Hematopoietic multipotent progenitor cell treated with erythropoietin and hydrocortisone succinate and interleukin-3 and kit ligand, for 17 days (in vitro differentiated cells): Measurements from ENCODE around the gene KCNQ1OT1.

Source experiments
- DNase-seq: peaks from one replicate; pipeline ENCODE4 v3.0.0-alpha.2; 2015; ENCODE audit warnings: low spot score

KCNQ1OT1 gene

DNA sequence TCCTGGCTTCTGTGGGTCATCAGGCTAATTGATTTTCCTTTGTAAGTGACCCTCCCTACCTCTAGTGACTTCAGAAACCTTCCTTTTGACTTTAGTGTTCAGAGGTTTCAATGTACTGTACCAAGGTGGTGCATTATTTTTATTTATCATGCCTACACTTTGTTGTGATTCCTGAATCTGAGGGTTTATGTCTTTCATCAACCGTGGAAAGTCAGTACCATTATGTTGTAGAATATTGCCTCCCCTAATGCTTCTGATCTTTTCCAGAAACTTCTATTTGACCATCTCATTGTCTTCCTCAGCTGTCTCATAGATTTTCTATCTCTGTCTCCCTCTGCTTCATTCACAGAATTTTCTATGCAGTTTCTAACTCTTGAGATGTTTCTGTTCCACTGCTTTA, 105.5 kb downstream of the KCNQ1OT1 start:
- DNase-seq: no peak

DNA sequence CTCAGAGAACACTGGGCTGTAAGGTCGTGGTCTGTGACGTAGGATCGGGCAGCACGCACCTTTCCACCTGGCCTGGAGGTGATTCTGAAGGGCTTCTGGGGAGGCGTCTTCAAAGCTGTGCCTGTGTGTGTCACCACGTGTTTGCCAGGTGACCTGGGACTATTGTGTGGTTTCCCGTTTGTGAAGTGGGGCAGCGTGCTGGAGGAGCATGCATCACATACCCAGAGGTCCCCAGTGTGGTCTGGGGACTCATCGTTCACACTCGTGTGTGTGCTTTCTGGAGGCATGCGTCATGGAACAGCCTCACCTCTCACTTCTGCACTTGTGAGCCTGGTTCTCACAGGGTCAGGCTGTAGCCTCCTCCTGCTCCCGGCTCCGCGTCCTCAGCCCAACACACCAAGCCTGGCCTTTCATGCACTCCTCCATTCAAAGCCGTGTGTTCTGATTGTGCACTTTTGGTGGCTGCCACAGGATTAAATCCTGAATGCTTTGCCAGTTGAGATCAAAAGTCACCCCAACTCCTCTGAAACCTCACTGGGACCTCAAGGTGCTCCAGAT, 106.3 kb downstream of the KCNQ1OT1 start:
- DNase-seq: no peak

DNA sequence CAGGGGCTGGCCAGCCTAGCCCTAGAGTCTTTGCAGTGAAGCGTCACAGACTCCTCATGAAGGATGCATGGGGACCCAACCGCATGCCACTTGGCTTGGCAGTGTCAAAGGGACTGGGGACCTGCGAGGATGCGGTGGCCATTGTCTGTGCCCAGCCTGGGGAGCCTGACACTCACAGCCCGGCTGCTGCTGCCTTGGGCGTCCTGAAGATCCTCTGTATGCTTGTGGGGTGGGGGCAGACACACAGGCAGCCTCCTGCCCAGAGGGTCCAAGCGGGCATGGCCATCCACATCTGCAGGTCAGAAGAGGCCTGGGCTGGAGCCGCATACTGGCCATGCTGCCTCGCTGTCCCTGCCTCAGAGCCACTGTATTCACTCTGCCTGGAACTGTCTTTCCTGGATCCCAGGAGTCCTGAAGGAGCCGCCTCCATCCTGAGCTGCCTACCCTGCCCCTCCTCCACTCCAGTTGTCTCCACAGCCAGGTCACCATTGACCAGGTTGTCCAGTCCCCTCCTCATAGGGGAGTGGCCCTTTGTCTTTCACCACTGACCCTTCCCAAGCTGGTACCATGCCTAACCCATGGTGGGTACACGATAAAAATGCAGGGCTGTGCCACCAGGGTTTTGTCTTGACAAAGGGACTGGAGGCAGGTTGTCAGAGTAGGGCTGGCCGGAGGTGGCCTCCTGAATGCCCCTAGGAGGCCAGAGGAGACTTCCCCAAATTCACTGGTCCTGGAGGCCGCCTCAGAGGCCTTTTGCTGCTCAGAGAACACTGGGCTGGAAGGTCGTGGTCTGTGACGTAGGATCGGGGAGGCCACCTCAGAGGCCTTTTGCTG, 107.0 kb downstream of the KCNQ1OT1 start:
- no peak for DNase-seq

DNA sequence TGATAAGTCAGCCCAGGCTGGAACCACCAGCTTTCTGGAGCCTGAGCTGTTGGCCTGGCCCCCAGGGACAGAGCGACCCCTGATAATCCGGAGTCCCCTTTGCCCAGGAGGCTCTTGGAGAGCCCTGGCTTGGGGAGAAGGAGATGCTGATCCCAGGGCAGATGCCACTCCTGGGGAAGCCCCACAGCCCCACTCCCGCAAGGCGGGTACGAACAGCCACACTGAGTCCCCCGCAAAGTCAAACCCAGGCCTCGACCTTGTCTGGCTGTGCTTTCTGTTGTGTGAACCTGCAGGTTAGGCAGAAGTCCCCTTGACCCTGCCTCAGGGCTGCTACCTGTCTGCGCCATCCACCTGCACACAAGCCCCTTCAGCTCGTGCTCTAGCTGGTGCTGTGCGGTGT, 108.0 kb downstream of the KCNQ1OT1 start:
- no peak for DNase-seq

DNA sequence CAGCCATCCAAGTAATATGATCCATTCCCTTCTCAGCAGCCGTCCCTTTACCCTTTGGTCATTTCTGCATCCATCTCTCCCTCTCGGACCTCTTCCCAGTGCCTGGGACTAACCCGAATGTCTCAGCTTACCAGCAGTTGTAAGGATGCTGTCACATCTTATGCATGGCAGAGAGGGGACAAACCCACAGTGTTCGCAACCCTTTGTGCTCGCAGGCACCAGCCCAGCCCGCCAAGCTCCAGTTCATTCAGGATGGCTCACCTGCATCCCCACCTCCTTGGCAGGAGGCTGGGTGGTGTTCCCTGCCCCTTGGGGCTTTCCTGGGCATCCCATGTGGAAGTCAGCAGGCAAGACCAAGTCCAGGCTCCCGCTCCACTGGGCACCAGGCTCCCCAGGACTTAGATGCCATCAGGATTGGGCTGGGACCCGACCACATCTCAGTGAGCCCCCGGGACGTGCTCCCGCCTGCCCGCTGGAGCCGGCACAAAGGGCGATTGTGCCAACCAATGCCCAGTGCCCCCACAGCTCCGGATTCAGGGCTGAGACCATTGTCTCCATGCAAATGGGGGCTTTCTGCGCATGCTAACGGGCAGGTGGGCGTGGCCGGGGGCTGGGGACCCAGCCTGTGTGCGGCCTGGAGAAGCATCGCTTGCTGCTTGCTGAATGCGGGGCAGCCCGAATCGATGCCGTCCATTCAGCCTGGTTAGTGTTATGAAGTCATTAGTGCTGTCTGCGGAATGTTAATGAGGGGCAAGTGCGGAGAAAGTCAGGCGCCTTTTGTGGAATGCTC, 108.6 kb downstream of the KCNQ1OT1 start:
- no peak for DNase-seq

DNA sequence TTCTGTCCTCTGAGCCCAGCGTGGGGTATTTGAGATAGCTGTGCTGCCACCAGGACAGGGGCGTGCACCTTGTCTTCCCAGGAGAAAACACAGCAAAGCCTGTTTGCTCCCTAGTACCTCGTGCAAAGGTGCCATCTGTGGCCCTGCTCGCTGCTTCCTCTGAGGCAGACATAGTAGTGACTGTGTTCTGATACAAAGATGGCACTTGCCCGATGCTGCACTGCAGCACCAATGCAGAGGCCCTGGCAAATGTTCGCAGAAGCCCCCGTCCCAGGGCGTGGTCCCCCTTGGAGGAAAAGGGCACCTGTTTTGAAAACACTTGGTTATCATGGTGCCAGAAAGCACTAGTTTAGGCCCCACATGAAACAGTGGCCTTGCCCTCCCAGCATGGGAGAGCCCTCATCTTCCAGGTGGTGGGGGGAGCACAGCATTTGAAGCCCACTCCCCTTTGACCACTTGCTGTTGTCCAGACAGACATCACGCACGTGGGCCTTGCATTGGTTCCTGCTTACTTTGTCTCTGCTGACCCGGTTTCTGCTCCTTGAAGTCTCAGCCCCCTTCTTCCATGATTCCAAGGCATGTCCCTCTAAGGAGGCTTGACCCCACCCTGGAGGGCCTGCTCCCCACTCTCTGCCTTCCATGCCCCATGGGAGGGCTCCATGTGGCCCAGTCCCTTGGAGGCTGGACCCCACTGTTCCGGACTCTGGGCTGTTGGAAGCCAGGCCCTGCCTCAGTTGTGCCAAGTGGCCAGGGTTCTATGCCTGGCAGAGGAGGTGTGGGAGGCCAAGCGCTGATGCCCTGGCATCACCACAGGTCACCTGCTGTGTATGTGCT, 109.4 kb downstream of the KCNQ1OT1 start:
- no peak for DNase-seq

DNA sequence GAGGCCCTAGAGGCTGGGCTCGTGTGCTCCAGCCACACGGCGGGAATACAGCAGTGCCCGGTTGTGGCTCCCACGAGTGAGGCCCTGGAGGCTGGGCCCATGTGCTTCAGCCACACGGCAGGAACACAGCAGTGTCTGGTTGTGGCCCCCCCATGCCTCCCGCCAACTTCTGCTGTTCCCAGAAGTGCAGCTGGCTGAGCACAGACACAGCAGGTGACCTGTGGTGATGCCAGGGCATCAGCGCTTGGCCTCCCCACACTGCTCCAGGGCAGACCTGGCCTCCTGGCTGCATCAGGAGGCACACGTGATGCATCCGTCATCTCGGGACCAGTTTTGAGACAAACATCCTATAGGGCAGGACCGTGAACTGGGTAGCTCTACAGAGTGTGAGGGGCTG, 110.3 kb downstream of the KCNQ1OT1 start:
- DNase-seq: no peak

DNA sequence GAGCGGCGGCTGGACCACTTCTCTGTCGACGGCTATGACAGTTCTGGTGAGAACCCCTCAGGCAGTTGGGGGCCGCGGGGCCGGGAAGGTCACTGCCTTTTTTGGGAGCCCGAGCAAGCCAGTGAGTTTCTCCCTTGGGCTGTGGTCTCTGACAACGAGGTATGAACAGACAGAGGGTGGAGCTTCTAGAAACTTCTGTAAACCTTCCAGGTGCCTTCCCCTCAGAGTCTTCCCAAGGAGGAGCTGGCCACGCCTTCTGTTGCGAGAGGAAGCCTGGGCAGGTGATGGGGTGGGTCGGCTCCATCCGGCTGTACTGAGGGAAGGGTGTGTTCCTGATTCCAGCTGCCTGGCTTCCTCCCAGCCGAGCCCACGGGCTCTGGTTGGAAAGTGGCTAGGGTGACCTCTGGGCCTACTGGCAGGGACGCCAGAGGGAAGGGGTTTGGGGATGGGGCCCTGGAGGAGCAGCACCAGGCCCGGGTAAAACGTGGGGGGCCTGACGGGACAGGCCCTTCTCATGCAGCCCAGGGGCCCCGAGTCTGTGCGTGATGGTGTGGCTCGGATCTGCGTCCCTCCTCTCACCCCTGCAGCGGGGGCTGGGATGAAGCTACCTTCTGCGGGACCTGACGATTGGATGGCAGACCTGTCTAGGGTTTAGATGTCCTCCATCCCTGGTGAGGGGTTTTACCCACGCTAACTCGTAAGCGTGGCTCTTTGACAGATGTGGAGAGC, 110.8 kb downstream of the KCNQ1OT1 start:
- no peak for DNase-seq

DNA sequence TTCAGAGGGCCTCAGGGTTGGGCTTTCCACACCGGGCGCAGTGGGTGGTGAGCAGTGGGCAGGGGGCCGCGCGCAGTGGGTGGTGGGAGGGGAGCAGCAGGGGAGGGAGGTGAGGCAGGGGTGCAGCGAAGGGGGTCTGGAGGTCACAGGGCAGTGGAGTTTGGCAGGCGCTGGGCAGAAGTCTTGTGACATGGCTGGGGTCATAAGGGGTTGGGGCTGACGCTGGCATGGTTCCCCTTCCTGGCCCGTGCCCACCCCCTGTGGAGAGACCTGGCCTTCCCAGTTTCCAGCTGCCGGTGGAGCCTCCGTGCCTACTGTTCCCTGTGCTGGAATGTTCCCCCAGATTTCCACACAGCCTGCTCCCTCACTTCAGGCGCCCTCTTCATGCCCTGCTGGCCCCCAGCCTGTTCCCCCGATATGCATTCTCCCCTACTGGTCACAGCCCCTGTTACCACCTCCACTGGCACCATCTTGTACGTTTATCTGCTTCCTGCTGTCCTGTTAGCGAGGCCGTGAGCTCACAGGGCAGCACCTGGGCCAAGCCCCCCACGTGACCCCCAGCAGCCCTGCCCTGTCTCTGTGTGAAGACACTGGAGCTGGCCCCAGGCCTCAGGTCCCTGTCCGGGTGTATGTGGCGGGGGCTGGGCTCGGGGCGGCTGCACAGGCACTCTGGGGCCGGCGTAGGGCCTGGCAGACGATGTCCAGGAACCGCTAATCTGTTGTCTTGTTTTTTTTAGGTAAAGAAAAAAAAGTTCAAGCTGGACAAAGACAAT, 111.6 kb downstream of the KCNQ1OT1 start:
- DNase-seq: no peak

DNA sequence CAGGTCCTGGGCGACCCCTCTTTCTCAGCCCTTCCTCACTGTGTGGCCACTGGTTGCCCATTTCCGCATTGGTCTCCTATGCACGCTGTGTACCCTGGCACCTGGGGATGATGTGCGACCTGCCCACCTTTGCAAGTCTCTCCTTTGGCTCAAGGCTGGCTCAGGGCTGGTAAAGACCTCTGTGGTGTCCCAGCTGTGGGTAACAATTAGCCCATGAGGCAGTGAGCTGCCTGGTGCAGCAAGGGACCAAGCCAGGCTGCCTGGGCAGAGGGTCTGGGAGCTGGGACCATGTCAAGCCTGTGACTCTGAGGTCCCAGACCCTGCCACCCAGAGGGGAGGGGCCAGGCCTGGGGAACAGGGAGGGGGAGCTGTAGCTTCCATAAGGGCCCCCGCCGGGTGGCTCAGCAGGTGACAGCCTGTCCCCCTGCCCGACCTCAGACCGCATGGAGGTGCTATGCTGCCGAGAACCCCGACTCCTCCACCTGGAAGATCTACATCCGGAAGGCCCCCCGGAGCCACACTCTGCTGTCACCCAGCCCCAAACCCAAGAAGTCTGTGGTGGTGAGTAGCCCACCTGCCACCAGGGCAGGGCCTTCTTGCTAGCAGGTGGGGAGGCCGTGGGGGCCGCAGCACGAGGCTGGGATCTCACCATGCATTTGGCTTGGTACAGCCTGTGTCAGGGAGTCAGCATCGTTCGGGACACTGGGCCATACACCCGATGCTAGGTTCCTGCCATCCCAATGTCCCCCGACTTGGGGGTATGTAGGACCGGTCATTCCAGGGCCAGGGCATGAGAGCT, 112.5 kb downstream of the KCNQ1OT1 start:
- DNase-seq: no peak

DNA sequence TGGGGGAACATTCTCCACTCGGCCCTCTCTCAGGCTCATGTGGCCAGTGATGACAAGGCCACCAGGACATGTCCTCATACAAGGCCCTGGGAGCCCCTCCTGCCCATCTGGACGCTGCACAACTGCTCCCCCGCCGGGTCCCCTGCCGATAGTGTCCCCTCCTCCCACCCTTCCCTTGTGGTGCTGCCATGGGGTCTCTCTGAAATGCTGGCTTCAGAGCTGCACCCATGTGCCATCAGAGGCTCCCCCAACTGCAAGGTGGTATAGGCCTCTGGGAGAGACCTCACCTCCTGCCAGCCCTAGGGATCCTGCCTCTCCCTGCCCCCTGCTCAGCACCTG, 113.0 kb downstream of the KCNQ1OT1 start:
- no peak for DNase-seq

DNA sequence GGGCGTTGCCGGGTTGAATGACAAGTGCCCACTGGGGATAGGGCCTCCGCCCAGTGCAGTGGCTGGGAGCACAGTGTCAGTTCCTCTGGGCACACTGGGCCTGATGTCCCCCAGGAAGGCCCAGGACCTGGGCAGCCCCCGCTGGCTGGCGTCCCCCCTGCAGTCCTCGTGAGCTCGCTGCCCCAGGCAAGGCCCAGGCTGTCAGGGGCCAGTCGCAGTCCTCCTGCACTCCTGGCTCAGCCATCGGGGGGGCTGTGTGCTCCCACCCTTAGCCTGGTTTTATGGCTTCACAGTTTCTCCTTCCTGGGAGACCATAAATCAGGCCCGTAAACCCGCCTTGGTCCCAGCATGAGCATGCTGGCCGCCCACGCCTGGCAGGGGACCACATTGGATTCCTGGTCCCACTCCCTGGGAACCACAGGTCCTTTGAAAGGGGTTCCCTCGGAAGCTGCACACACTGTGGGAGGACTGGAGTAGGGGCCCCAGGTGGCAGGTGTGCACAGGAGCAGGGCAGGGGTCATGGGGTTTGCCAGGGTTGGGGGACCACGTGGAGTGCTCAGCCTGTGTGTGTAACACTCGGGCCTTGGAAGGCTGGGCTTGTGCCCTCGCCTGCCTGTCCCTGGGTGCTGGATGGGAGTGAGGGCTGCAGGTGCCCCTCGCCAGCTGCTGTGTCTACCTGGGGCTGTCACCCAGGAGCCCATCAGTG, 113.6 kb downstream of the KCNQ1OT1 start:
- DNase-seq: no peak

DNA sequence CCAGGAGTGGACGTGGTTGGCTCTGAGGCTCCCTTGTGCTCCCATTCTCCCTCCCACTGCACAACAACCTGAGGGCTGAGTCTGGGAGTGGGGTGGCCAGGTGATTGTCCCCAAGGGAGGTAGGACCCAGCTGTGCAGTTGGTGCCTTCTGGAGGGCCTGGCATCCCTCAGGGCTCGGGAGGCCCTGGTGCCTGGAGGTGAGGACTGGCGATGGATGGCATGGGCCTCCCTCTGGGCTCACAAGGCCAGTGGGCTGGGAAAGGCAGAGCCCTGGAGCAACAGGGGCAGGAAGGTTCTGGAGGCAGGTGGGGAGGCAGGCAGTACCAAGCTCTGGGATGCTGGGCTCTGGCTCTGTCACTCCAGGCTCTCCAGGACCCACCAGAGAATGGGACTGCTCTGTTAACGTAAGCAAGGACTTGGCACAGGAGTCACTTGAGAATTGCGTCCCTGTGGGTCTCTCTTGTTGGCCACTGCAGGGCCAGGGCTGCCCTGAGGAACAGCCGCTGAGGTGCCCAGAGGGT, 114.2 kb downstream of the KCNQ1OT1 start:
- DNase-seq: no peak

DNA sequence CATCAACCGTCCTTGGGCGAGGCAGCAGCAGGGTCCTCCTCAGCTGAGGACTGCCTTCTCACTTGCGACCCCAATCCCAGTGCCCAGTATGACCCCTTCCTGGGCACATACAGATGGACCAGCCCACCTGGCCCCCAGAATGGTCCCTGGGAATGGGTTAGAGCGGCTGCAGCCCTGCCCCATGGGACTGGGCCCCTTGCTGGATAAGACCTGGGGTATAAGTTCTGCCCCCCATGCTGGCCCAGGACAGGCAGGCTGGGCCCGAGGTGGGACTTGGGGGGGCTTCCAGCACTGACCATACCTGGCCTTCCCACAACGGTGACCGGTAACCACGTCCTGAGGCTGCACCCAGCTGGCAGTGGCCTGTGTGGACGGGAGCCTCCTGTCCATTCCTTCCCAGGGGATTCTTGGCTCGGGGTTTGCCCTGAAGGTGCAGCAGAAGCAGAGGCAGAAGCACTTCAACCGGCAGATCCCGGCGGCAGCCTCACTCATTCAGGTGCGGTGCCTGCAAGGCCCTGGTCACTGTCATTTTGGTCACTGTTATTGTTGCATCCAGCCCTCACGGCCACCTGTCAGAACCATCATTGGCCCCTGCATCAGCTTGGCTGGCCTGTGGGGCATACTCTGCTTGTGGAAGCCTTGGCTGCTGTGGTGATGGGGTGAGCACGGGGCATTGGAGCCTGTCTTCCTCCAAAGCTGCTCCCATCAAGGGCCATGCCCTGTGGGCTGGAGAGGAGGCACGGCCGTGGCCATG, 114.8 kb downstream of the KCNQ1OT1 start:
- DNase-seq: no peak

DNA sequence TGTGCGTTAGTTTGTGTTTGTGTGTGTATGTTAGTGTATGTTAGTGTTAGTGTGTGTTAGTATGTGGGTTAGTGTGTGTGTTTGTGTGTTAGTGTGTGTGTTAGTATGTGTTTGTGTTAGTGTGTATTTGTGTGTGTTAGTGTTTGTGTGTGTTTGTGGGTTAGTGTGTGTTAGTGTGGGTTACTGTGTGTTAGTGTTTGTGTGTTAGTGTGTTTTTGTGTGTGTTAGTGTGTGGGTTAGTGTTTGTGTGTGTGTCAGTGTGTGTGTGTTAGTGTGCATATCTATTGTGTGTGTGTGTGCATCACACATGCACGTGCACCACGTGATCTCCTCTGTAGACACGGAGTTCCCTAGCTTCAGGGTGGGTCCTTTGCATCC, 115.4 kb downstream of the KCNQ1OT1 start:
- no peak for DNase-seq

DNA sequence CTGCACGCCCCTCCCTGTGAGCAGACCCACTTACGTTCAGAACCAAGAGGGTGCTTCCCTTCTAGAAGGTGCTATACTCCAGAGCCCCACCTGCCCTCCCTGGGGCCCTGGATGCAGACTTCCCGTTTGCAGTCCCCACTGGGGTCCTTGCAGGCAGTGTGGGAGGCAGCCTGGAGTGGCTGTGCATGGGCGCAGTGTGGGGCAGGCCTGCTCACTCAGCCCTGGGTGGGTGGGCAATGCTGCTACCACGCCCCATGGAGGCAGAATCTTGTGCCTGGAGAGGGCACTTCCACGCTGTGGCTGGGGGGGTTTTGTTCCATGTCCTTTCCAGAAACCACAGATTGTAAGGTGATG, 116.2 kb downstream of the KCNQ1OT1 start:
- DNase-seq: no peak

DNA sequence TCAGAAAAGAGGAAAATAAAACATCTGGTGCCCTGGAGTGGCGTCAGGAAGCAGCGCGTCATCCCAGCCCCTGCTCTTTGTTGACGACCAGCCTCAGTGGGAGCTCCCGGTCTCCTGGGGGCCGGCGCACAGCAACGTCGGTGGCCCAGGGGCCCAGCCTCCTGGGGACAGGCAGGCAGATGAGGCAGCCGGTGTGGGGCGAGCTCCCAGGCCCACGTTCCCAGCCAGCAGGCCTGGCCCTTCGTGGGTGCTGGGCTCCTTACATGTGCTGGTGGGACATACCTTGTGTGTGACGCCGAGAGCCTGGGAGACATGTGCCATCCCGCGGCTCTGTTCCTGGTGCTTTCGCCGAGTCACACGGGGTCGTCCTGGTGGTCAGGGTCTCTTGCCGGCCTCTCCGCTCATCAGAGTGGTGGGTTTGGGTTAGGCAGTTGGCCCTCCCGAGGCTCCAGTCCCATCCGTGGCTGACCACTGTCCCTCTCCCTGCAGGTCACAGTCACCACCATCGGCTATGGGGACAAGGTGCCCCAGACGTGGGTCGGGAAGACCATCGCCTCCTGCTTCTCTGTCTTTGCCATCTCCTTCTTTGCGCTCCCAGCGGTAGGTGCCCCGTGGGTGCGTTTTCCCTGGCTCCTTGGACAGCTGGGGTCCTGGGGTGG, 116.7 kb downstream of the KCNQ1OT1 start:
- DNase-seq: no peak

DNA sequence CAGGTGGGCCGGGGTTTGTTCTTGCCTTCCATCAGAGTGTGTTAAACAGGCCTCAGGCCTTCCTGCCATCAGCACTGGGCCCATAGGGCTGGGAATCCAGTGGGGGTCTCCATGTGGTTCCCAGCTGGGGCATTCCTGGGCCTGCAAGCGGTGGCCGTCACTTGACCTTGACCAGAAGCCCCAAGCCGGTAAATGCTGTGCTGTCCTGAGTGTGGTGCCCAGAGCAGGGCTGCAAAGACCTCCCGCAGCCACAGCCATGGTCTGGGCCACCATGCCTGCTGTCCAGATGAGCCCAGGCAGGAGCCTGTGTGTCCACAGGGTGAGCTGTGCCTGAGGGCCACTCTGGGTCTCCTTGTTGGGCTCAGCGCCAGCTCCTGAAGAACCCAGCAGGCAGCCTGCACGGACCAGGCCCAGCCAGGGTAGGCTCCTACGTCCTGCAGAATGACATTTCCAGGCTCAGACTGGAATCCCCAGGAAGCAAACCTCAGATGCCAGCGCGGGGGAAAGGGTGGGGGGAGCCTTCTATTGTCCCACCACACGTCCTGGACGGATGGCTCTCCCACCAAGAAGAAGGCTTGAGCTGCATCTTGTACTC, 117.3 kb downstream of the KCNQ1OT1 start:
- no peak for DNase-seq
